ENCODE measurements around the gene DIS3L2. TPM values are rescaled to one million over a fixed set of nuclear protein-coding genes. Genes with fewer than 3 reads are reported as not detected.

DIS3L2 gene
- total RNA-seq, 4 donors from 2014 or later = 52.8 to 74.9 (median 61.8) TPM

GRCh38 chr2:232014681-232015080, 53.2 kb downstream of the DIS3L2 start:
- no peaks in the 10 kb centered on the region for H3K27me3 ChIP-seq
- DNase-seq (ENCODE audit: low spot score in 2 of 2) = no peak
- 91 to 94% methylated on average over 4 of the region's 4 CpGs for WGBS, 2 donors
- H3K4me3 ChIP-seq = no peak overlapping the region
- no peaks in the 10 kb centered on the region for H3K9me3 ChIP-seq
- H3K4me1 ChIP-seq = peaks cover 0 to 4% (median 0%) of the 10 kb centered on the region in 4 donors
- H3K27ac ChIP-seq = no peak overlapping the region
- H3K36me3 ChIP-seq = peaks cover 0 to 39% (median 0%) of the 10 kb centered on the region in 3 donors
- no peak for TF ChIP-seq POLR2A (IDR thresholded peaks at IDR 0.05)
- TF ChIP-seq EP300 (IDR thresholded peaks at IDR 0.05) = no peak
- no peak for TF ChIP-seq CTCF (IDR thresholded peaks at IDR 0.05)

- no peak overlapping the region for H3K4me3 ChIP-seq
- H3K36me3 ChIP-seq = peaks cover 0 to 72% (median 0%) of the 10 kb centered on the region in 3 donors
- no peaks in the 10 kb centered on the region for H3K9me3 ChIP-seq
- no peak for DNase-seq (ENCODE audit: low spot score in 2 of 2)
- TF ChIP-seq POLR2A (IDR thresholded peaks at IDR 0.05) (no peak), CTCF (IDR thresholded peaks at IDR 0.05) (no peak), EP300 (IDR thresholded peaks at IDR 0.05) (no peak)
- H3K27ac ChIP-seq = no peak overlapping the region
- H3K4me1 ChIP-seq = peaks cover 0 to 3% (median 0%) of the 10 kb centered on the region in 4 donors
- 73 to 81% methylated on average over 4 of the region's 4 CpGs for WGBS, 2 donors
- no peaks in the 10 kb centered on the region for H3K27me3 ChIP-seq
These were observed 56.7 kb downstream of the DIS3L2 start for GRCh38 chr2:232018181-232018580.

GRCh38 chr2:232022718-232023117, 61.2 kb downstream of the DIS3L2 start:
- H3K36me3 ChIP-seq = peaks cover 0 to 75% (median 0%) of the 10 kb centered on the region in 3 donors
- H3K27me3 ChIP-seq = no peaks in the 10 kb centered on the region
- H3K9me3 ChIP-seq = no peaks in the 10 kb centered on the region
- 80 to 82% methylated on average over 3 of the region's 3 CpGs for WGBS, 2 donors
- DNase-seq (ENCODE audit: low spot score in 2 of 2) = no peak
- H3K4me3 ChIP-seq = no peak overlapping the region
- no peak overlapping the region for H3K27ac ChIP-seq
- no peak for TF ChIP-seq EP300 (IDR thresholded peaks at IDR 0.05)
- no peak for TF ChIP-seq POLR2A (IDR thresholded peaks at IDR 0.05)
- no peak for TF ChIP-seq CTCF (IDR thresholded peaks at IDR 0.05)
- H3K4me1 ChIP-seq = peaks cover 0 to 2% (median 0%) of the 10 kb centered on the region in 4 donors

GRCh38 chr2:232023426-232023825, 61.9 kb downstream of the DIS3L2 start:
- DNase-seq (ENCODE audit: low spot score in 2 of 2) = no peak
- Histone ChIP-seq H3K4me1 (peaks cover 0 to 9% (median 0%) of the 10 kb centered on the region in 4 donors), H3K27ac (no peak overlapping the region), H3K9me3 (no peaks in the 10 kb centered on the region), H3K27me3 (no peaks in the 10 kb centered on the region), H3K36me3 (peaks cover 0 to 75% (median 0%) of the 10 kb centered on the region in 3 donors), H3K4me3 (no peak overlapping the region)
- no peak for TF ChIP-seq POLR2A (IDR thresholded peaks at IDR 0.05)
- TF ChIP-seq EP300 (IDR thresholded peaks at IDR 0.05) = no peak
- no peak for TF ChIP-seq CTCF (IDR thresholded peaks at IDR 0.05)

- Histone ChIP-seq H3K9me3 (no peaks in the 10 kb centered on the region), H3K4me3 (no peak overlapping the region), H3K27ac (no peak overlapping the region), H3K4me1 (peaks cover 0 to 17% (median 0%) of the 10 kb centered on the region in 4 donors), H3K27me3 (no peaks in the 10 kb centered on the region), H3K36me3 (peaks cover 0 to 67% (median 0%) of the 10 kb centered on the region in 3 donors)
- 75 to 86% methylated on average over 7 of the region's 7 CpGs for WGBS, 2 donors
- no peak for DNase-seq (ENCODE audit: low spot score in 2 of 2)
- no peak for TF ChIP-seq CTCF (IDR thresholded peaks at IDR 0.05)
- no peak for TF ChIP-seq POLR2A (IDR thresholded peaks at IDR 0.05)
- TF ChIP-seq EP300 (IDR thresholded peaks at IDR 0.05) = no peak
These were observed 62.9 kb downstream of the DIS3L2 start for GRCh38 chr2:232024457-232024856.
